Measurements from ENCODE around the gene MAML2. TPM values are rescaled to one million over a fixed set of nuclear protein-coding genes. Genes with fewer than 3 reads are reported as not detected.

MAML2 gene
- total and polyA plus RNA-seq, 2 of the 13 experiments (the other 11 are each of a cell fraction or from before 2014, with no cell fraction given), result 2.3 to 25.9 TPM

DNA sequence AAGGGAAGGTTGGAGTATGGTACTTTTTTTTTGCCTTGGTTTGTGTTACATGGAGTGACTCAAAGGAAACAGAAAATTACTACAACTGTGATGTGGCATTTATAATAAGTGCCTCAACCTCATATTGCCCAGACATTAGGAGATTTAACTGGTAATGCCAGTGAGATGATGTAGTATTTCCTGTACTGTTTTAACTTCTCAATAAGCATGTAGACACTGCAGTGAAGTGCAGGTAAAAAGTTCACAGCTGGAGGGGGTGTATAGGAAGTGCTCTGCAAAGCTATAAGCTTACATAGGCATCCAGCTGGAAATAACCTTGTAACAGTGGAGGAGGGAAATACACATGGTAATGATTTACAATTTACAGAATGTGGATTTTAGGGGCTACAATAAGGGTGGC is 280.9 kb downstream of the MAML2 start (continued):
- TF ChIP-seq, protein P1, sequence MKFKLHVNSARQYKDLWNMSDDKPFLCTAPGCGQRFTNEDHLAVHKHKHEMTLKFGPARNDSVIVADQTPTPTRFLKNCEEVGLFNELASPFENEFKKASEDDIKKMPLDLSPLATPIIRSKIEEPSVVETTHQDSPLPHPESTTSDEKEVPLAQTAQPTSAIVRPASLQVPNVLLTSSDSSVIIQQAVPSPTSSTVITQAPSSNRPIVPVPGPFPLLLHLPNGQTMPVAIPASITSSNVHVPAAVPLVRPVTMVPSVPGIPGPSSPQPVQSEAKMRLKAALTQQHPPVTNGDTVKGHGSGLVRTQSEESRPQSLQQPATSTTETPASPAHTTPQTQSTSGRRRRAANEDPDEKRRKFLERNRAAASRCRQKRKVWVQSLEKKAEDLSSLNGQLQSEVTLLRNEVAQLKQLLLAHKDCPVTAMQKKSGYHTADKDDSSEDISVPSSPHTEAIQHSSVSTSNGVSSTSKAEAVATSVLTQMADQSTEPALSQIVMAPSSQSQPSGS (CRISPR knock-in tag; IDR thresholded peaks at IDR 0.05), result no peak
- TF ChIP-seq IRX3 (CRISPR knock-in tag; IDR thresholded peaks at IDR 0.05; ENCODE audit: borderline replicate concordance, low read depth) (no peak), ZNF614 (CRISPR knock-in tag; IDR thresholded peaks at IDR 0.05; ENCODE audit: borderline replicate concordance) (no peak), ELF3 (CRISPR knock-in tag; IDR thresholded peaks at IDR 0.05) (0 out of 2 replicates have a peak, but pooled peaks have one; percentile 29), ZNF333 (CRISPR knock-in tag; IDR thresholded peaks at IDR 0.05; ENCODE audit: borderline replicate concordance) (no peak), SAP130 (CRISPR knock-in tag; IDR thresholded peaks at IDR 0.05; ENCODE audit: low read depth) (0 out of 2 replicates have a peak, but pooled peaks have one; percentile 21), FOXJ3 (CRISPR knock-in tag; IDR thresholded peaks at IDR 0.05; ENCODE audit: borderline replicate concordance) (no peak), MIER2 (CRISPR knock-in tag; IDR thresholded peaks at IDR 0.05) (no peak)
- TF ChIP-seq, protein P2, sequence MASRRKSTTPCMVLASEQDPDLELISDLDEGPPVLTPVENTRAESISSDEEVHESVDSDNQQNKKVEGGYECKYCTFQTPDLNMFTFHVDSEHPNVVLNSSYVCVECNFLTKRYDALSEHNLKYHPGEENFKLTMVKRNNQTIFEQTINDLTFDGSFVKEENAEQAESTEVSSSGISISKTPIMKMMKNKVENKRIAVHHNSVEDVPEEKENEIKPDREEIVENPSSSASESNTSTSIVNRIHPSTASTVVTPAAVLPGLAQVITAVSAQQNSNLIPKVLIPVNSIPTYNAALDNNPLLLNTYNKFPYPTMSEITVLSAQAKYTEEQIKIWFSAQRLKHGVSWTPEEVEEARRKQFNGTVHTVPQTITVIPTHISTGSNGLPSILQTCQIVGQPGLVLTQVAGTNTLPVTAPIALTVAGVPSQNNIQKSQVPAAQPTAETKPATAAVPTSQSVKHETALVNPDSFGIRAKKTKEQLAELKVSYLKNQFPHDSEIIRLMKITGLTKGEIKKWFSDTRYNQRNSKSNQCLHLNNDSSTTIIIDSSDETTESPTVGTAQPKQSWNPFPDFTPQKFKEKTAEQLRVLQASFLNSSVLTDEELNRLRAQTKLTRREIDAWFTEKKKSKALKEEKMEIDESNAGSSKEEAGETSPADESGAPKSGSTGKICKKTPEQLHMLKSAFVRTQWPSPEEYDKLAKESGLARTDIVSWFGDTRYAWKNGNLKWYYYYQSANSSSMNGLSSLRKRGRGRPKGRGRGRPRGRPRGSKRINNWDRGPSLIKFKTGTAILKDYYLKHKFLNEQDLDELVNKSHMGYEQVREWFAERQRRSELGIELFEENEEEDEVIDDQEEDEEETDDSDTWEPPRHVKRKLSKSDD (CRISPR knock-in tag; IDR thresholded peaks at IDR 0.05; ENCODE audit: low read depth), result no peak
- TF ChIP-seq, protein P3, sequence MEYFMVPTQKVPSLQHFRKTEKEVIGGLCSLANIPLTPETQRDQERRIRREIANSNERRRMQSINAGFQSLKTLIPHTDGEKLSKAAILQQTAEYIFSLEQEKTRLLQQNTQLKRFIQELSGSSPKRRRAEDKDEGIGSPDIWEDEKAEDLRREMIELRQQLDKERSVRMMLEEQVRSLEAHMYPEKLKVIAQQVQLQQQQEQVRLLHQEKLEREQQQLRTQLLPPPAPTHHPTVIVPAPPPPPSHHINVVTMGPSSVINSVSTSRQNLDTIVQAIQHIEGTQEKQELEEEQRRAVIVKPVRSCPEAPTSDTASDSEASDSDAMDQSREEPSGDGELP (IDR thresholded peaks at IDR 0.05; ENCODE audit: borderline replicate concordance, low read depth), result peak; percentile 60; the same call in 1 of the 2 replicates
- TF ChIP-seq, protein P4, sequence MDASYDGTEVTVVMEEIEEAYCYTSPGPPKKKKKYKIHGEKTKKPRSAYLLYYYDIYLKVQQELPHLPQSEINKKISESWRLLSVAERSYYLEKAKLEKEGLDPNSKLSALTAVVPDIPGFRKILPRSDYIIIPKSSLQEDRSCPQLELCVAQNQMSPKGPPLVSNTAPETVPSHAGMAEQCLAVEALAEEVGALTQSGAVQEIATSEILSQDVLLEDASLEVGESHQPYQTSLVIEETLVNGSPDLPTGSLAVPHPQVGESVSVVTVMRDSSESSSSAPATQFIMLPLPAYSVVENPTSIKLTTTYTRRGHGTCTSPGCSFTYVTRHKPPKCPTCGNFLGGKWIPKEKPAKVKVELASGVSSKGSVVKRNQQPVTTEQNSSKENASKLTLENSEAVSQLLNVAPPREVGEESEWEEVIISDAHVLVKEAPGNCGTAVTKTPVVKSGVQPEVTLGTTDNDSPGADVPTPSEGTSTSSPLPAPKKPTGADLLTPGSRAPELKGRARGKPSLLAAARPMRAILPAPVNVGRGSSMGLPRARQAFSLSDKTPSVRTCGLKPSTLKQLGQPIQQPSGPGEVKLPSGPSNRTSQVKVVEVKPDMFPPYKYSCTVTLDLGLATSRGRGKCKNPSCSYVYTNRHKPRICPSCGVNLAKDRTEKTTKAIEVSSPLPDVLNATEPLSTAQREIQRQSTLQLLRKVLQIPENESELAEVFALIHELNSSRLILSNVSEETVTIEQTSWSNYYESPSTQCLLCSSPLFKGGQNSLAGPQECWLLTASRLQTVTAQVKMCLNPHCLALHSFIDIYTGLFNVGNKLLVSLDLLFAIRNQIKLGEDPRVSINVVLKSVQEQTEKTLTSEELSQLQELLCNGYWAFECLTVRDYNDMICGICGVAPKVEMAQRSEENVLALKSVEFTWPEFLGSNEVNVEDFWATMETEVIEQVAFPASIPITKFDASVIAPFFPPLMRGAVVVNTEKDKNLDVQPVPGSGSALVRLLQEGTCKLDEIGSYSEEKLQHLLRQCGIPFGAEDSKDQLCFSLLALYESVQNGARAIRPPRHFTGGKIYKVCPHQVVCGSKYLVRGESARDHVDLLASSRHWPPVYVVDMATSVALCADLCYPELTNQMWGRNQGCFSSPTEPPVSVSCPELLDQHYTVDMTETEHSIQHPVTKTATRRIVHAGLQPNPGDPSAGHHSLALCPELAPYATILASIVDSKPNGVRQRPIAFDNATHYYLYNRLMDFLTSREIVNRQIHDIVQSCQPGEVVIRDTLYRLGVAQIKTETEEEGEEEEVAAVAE (CRISPR knock-in tag; IDR thresholded peaks at IDR 0.05; ENCODE audit: borderline replicate concordance), result no peak
